ENCODE measurements around the gene HMOX1. TPM values are rescaled to one million over a fixed set of nuclear protein-coding genes. Genes with fewer than 3 reads are reported as not detected.
"Not testable (repeated sequence)": the region's sequence is repeated elsewhere in the genome, so short reads cannot be mapped to it uniquely, and the experiment has no call there.

The HMOX1 gene
- polyA plus RNA-seq, 1 donor: 18.1 TPM

- DNase-seq: no peak
Observed at GRCh38 chr22:35380013-35380412, 883 bp upstream of the HMOX1 start.

- DNase-seq: no peak
Observed at GRCh38 chr22:35381424-35382009, 621 bp downstream of the HMOX1 start.

DNA sequence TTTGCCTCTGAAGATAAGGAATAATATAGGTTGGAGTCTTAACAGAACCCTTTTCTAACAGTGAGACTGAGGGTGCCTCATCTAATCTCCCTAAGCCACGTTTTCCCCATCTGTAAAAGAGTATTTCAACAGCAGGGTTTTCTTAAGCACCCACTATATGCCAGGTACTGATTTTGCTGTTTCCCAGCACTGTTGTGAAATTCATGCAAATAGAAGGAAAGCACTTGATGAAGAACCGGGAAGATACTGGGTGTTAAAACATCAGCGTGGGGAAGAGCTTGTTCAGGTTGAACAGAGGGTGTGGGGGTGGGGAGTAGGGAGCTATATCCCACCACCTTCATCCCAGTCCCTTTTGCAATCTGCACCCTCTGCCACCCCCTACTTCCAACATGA, 2.8 kb downstream of the HMOX1 start:
- no peak for DNase-seq

- no peak for DNase-seq
Observed at GRCh38 chr22:35384527-35384926, 3.6 kb downstream of the HMOX1 start.

GRCh38 chr22:35384975-35385588, 4.2 kb downstream of the HMOX1 start:
- no peak for DNase-seq

DNA sequence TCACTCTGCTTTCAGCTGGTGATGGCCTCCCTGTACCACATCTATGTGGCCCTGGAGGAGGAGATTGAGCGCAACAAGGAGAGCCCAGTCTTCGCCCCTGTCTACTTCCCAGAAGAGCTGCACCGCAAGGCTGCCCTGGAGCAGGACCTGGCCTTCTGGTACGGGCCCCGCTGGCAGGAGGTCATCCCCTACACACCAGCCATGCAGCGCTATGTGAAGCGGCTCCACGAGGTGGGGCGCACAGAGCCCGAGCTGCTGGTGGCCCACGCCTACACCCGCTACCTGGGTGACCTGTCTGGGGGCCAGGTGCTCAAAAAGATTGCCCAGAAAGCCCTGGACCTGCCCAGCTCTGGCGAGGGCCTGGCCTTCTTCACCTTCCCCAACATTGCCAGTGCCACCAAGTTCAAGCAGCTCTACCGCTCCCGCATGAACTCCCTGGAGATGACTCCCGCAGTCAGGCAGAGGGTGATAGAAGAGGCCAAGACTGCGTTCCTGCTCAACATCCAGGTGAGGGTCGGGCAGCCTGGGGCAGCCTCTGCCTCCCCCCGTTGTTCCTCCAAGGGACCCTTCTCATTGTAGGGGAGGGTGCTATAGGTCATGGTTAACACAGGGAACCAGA, 5.9 kb downstream of the HMOX1 start:
- no peak for DNase-seq

DNA sequence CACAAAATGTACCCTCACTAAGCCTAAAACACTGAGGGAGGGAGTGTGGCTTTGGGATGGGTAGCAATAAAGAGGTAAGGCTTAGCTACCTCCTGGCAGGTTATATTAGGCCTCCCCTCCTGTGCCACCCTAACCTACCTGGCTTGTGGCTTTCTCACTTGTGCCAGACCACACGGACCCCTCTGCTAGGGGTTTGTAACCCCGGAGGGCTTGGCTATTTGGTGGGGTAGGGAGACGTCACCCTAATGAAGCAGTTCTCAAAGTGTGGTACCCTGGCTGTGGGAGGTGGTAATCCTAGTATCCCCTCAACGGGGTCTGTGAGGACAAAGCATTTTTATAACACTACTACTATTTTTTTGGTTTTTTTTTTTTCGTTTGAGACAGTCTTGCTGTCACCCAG, 10.0 kb downstream of the HMOX1 start:
- no peak for DNase-seq

- no peak for DNase-seq
Observed at GRCh38 chr22:35392357-35392756, 11.5 kb downstream of the HMOX1 start.

DNA sequence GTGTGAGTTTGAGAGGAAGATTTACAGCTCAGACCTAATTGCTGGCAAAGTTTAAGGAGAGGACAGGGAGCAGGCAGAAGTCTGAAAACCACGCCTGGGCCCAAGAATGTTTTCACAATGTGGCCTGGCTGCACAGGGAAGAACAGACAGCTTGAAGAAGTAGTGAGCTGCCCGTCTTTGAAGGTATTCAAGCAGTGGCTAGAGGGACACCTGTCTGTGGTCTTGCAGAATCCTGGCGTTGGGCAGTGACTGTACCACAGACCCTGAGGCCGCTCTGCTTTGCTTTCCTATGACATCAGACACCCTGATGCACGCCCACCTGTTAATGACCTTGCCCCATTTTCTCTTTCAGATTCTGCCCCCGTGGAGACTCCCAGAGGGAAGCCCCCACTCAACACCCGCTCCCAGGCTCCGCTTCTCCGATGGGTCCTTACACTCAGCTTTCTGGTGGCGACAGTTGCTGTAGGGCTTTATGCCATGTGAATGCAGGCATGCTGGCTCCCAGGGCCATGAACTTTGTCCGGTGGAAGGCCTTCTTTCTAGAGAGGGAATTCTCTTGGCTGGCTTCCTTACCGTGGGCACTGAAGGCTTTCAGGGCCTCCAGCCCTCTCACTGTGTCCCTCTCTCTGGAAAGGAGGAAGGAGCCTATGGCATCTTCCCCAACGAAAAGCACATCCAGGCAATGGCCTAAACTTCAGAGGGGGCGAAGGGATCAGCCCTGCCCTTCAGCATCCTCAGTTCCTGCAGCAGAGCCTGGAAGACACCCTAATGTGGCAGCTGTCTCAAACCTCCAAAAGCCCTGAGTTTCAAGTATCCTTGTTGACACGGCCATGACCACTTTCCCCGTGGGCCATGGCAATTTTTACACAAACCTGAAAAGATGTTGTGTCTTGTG, 12.5 kb downstream of the HMOX1 start:
- DNase-seq: no peak

GRCh38 chr22:35394011-35394312, 13.1 kb downstream of the HMOX1 start:
- DNase-seq: no peak

GRCh38 chr22:35394810-35395563, 14.1 kb downstream of the HMOX1 start:
- no peak for DNase-seq

- DNase-seq: not testable (repeated sequence)
Observed at GRCh38 chr22:35396622-35397021, 15.7 kb downstream of the HMOX1 start.

DNA sequence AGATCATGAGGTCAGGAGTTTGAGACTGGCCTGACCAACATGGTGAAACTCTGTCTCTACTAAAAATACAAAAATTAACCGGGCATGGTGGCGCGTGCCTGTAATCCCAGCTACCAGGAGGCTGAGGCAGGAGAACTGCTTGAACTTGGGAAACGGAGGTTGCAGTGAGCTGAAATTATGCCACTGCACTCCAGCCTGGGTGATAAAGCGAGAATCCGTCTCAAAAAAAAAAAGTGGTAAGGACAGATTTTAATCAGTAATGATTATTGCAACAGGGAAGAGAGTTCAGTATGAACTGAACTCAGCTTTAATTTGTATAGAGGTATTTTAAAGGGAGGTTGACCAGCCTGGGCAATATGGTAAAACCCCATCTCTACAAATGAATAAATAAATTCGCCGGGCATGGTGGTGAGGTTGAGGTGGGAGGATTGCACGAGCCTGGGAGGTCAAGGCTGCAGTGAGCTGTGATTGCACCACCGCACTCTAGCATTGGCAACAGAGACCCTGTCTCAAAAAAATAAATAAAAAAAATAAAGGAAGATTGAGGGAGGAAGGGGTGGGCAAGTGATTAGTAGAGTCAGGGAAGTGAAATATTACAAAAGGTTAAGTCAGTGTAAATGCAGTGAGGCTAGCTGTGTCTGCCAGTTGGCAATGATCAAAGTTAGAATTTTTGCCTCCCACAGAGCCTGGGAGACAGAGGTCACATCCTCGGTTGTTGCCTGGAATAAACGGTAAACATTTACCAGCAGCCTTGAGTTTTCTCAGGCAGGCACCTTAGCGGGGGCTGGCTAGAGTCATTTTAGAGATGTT, 16.4 kb downstream of the HMOX1 start:
- DNase-seq: no peak

DNA sequence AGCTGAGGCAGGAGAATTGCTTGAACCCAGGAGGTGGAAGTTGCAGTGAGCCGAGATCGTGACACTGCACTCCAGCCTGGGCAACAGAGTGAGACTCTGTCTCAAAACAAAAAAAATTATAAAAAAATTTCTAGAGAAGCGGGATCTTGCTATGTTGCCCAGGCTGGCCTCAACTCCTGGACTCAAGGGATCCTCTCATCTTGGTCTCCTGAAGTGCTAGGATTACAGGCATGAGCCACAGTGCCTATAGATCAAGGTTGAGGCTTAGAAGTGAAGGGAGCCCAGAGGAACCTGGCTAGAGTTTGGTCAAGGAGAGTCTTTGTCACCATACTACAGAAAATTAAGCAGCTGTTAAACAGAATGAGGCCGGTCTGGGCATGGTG, 17.7 kb downstream of the HMOX1 start:
- no peak for DNase-seq

DNA sequence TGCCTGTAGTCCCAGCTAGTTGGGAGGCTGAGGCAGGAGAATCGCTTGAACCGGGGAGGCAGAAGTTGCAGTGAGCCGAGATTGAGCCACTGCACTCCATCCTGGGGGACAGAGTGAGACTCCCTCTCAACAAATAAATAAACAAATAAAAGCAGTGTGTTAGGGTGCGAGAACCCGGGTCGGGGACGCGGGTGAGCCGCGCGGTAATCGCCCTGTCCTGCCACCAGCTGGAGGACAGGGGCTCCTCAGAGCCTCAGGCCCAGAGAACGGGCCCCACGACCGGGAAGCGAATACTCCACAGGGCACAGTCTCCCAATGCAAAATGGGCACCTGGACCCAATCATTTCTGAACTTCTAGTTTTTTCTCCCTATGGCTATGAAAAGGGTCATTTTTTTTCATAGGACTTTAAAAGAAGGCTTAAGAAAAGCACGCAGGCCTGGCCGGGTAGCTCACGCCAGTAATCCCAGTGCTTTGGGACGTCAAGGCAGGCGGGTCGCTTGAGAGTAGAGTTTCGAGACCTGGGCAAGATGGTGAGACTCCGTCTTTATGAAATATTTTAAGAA, 18.3 kb downstream of the HMOX1 start:
- no peak for DNase-seq

DNA sequence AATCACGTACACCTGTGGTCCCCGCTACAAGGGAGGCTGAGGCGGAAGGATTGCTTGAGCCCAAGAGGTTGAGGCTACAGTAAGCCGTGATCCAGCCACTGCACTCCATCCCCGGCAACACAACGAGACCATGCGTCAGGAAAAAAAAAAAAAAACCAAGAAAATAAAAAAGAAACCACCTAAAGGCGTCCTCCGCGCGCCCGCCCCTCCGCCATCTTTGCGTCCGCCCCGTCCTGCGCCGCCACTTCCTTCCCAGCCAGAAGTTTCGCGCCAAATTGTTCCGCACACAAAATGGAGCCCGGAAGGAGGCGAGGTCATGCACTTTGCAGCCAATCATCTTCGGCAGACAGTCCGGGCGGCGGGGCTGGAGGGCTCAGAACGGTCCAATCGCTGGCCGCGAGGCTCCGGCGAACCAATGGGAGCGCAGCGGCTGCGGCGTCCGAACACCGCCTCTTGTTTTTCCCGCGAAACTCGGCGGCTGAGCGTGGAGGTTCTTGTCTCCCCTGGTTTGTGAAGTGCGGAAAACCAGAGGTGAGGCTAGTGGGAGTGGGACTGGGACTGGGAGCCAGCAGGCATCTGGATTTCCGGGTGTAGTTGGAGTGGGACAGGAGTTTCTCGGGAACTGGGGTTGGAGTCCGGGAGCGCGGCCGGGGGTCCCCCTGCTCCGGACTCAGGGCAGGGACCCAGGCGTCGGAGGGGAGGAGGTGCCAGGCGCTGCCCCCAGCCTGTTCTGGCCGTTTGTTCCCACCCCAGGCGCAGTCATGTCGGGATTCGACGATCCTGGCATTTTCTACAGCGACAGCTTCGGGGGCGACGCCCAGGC, 19.0 kb downstream of the HMOX1 start, which contains the start of gene MCM5:
Gene MCM5 (plus strand): TSS at position 463 of the 823 bp plus-strand sequence. CDS start 299 bp downstream, at position 762.
- peak; percentile 99 for DNase-seq

DNA sequence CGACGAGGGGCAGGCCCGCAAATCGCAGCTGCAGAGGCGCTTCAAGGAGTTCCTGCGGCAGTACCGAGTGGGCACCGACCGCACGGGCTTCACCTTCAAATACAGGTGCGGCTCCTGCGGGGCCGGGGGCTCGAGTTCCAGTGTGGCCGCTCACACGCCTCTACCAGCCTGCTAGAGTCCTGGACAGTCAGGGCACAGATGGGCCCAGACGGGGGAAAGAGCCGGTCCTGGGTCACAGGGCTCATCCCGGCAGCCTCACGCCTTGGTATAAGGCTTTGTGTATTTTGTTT, 19.6 kb downstream of the HMOX1 start:
- no peak for DNase-seq

DNA sequence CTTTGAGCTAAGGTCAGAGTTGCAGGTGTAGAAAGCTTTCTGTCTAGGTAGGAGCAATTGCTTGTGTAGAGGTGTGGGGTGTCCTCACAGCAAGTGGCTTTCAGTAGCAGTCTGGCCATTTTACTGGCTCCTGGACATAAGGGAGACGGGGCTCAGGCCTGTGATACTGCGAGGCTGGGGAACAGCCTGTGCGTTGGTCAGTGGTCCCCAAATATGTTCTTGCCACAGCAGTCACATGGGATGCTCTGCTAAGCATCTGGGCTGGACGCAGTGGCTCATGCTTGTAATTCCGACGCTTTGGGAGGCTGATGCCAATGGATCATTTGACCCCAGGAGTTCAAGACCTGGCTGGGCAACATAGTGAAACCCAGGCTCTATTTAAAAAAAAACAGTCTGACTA, 21.0 kb downstream of the HMOX1 start:
- no peak for DNase-seq

DNA sequence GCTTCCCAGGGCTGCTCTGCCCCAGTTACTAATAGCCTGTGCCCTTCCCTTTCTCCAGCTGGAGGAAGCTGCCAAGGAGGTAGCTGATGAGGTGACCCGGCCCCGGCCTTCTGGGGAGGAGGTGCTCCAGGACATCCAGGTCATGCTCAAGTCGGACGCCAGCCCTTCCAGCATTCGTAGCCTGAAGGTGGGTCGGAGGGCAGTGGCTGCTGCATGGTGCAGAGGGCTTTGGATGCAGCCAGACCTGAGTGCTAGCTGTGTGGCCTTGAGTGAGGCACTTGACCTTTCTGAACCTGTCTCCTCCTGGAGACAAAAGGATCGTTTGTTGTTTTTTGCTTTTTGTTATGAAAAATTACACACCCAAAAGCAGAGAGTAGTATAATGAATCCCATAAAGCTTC, 22.5 kb downstream of the HMOX1 start:
- DNase-seq: no peak

DNA sequence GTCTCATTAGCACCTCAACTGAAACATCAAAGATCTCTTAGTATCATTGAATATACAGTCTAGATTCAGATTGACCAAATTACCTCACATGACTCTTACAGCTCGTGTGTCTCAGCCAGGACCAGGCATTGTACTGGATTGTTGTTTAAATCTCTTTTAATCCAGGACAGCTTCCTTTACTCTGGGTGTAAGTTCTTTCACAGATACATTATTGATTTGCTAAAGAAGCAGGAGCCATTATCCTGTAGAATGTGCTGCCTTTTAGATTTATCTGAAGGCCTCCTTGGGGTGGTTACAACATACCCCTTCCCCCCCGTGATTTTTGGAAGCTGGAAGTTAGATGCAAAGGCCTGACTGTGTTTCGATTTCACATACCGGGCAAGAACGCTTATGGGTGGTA, 23.3 kb downstream of the HMOX1 start:
- DNase-seq: no peak

GRCh38 chr22:35406443-35406842, 25.5 kb downstream of the HMOX1 start:
- DNase-seq: no peak
